A673 (cell line): Measurements from ENCODE around the gene DUSP8.

Experiments
- CTCF ChIP-seq: fragments of 300-800, 200-600 bp; sonication (generic); conservative IDR thresholded peaks from 2 replicates; pipeline ENCODE4 v1.5.1; 2017; ENCODE audit warnings: low read depth, mild to moderate bottlenecking, antibody characterized with exemption, low read length, moderate library complexity, mixed read lengths
- EZH2 ChIP-seq: fragments of 200-600 bp; sonication (generic); IDR thresholded peaks from 2 replicates; pipeline ENCODE4 v1.6.1; 2017; ENCODE audit warnings: borderline replicate concordance, low read depth, mild to moderate bottlenecking, mixed read lengths, antibody characterized with exemption, low read length; ENCODE audit not compliant: poor library complexity, severe bottlenecking

GRCh38 chr11:1511937-1512496 lies 60.1 kb downstream of the DUSP8 start:
- no peak for TF ChIP-seq CTCF
- TF ChIP-seq EZH2, result no peak
